ENCODE data around the gene STON1.
"Not testable (repeated sequence)": the region's sequence is repeated elsewhere in the genome, so short reads cannot be mapped to it uniquely, and the experiment has no call there.

STON1 gene

GRCh38 chr2:48620604-48621003, 90.7 kb downstream of the STON1 start:
- no peak for DNase-seq

- DNase-seq: not testable (repeated sequence)
Observed at GRCh38 chr2:48622691-48623090, 92.7 kb downstream of the STON1 start.

GRCh38 chr2:48624696-48625095, 94.7 kb downstream of the STON1 start:
- DNase-seq: no peak

DNA sequence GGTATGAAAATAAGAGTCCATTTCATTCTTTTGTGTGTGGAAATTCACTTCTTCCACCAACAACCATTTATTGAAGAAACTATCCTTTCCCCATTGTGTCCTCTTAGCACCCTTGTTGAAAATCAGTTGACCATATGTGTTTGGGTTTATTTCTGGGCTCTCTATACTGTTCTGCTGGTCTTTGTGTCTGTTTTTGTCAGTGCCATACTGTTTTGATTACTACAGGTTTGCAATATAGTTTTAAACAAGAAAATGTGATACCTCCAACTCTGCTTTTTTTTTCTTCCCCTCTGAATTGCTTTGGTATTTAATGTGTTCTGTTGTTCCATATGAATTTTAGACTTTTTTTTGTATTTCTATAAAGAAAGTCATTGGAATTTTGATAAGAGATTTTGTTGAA, 96.1 kb downstream of the STON1 start:
- DNase-seq: no peak

- no peak for DNase-seq
Observed at GRCh38 chr2:48633143-48633542, 103.2 kb downstream of the STON1 start.

DNA sequence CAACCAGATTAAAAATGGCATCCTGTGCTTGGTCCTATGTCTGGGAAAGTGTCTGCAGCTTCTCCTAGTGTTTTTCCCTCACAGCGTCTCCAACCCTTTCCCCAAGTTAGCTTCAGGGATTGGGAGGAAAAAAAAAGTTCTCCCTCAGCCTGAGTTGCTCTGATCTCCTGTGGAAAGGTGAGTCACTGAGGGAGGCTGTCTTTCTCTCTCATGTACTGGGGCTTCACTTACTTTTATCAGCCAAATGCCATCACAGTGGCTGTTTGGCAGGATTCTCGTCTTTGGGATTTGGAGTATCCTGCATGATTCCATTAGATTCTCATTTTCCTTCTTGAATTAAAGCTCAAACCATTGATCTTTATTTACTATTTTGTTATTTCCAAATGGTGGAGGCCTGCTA, 105.8 kb downstream of the STON1 start:
- no peak for DNase-seq

DNA sequence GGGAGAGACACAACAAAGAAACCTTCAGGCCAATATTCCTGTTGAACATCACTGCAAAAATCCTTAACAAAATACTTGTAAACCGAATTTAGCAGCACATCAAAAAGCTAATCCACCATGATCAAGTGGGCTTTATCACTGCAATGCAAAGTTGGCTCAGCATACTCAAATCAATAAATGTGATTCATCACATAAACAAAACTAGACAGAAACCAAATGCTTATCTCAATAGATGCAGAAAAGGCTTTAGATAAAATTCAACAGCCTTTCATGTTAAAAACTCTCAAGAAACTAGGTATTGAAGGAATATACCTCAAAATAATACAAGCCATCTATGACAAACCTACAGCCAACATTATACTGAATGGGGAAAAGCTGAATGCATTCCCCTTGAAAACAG, 108.3 kb downstream of the STON1 start:
- DNase-seq: no peak
